GM12878 (cell line): Measurements from ENCODE around the gene PPP1R37. TPM values are rescaled to one million over a fixed set of nuclear protein-coding genes. Genes with fewer than 3 reads are reported as not detected.

Source experiments
- ATAC-seq: fragments of 200-7000 bp; cut with Tn5 transposase; 3 replicates; pipeline ENCODE4 v1.9.1; 2020; ENCODE audit warnings: mild to moderate bottlenecking, moderate library complexity
- BruUV-seq: library from RNA; stranded (reverse); fragments of 400-500 nt; replicated peaks from 2 replicates; lab custom pipeline; 2021; lab: Mats Ljungman, UMichigan
- CTCF ChIA-PET: fragments of 300-600 bp; sonication (Branson Sonifier 250); formaldehyde crosslinking; extraction: SDS; loops from one replicate; lab custom pipeline; 2021; ENCODE audit warnings: inconsistent platforms; lab: Yijun Ruan, JAX
- POLR2A ChIA-PET: fragments of 350-600 bp; formaldehyde crosslinking; extraction: SDS; loops from one replicate; lab custom pipeline; 2021; ENCODE audit warnings: inconsistent platforms; lab: Charles Lee
- RAD21 ChIA-PET: fragments of 300-600 bp; sonication (Branson Sonifier 250); formaldehyde crosslinking; loops from one replicate; lab custom pipeline; 2023; ENCODE audit warnings: antibody characterized with exemption; ENCODE audit not compliant: unreplicated experiment; lab: Charles Lee
- SMC1A ChIA-PET: fragments of 300-600 bp; sonication (Branson Sonifier 250); formaldehyde crosslinking; loops from one replicate; lab custom pipeline; 2023; ENCODE audit not compliant: unreplicated experiment, uncharacterized antibody; lab: Charles Lee
- DNase-seq: peaks from one replicate; pipeline ENCODE4 v3.0.0-alpha.2; 2011; ENCODE audit warnings: low read depth, low spot score
- FAIRE-seq: peaks from 3 replicates; lab custom pipeline; 2011; peaks lifted over from hg19 to GRCh38; lab: Jason Lieb, UNC
- H2AFZ ChIP-seq: 2 replicates; pipeline ENCODE4 v1.6.0; 2011; ENCODE audit warnings: low read depth, low read length, control low read depth; ENCODE audit not compliant: control insufficient read depth
- H3K27ac ChIP-seq: 2 replicates; pipeline ENCODE4 v1.5.1; 2011; ENCODE audit warnings: control low read depth; ENCODE audit not compliant: control insufficient read depth, insufficient read depth
- H3K27me3 ChIP-seq, 2 experiments: replicated peaks in 1 of 2; 2 replicates each; pipeline versions ENCODE4 v1.6.0 to v1.6.1; 2011; ENCODE audit warnings: low read length in 1 of 2; ENCODE audit not compliant: control insufficient read depth in 2 of 2, insufficient read depth in 2 of 2
- H3K36me3 ChIP-seq, 2 experiments: 2 replicates each; pipeline ENCODE4 v1.5.1; 2011; ENCODE audit warnings: low read length in 1 of 2; ENCODE audit not compliant: control insufficient read depth in 2 of 2, insufficient read depth in 2 of 2
- H3K4me1 ChIP-seq: 2 replicates; pipeline ENCODE4 v1.6.1; 2011; ENCODE audit warnings: mild to moderate bottlenecking, low read length, moderate library complexity, mixed read lengths; ENCODE audit not compliant: control insufficient read depth, insufficient read depth
- H3K4me2 ChIP-seq: 2 replicates; pipeline ENCODE4 v1.6.0; 2011; ENCODE audit warnings: control low read depth; ENCODE audit not compliant: control insufficient read depth, insufficient read depth
- H3K4me3 ChIP-seq: fragments of 200-600 bp; sonication (generic); 2 replicates; pipeline ENCODE4 v1.5.1; 2016
- H3K79me2 ChIP-seq: 2 replicates; pipeline ENCODE4 v1.6.0; 2011; ENCODE audit warnings: low read length; ENCODE audit not compliant: control insufficient read depth, insufficient read depth
- H3K9ac ChIP-seq: 2 replicates; pipeline ENCODE4 v1.8.0; 2011; ENCODE audit warnings: low read length, control low read depth, mixed read lengths; ENCODE audit not compliant: control insufficient read depth, insufficient read depth
- H3K9me3 ChIP-seq: replicated peaks from 3 replicates; pipeline ENCODE4 v1.5.1; 2011; ENCODE audit warnings: mild to moderate bottlenecking, low read length; ENCODE audit not compliant: control insufficient read depth, insufficient read depth
- H4K20me1 ChIP-seq: 2 replicates; pipeline ENCODE4 v1.6.0; 2011; ENCODE audit not compliant: control insufficient read depth, insufficient read depth
- BMI1 ChIP-seq: fragments of 450-650 bp; IDR thresholded peaks from 2 replicates; pipeline ENCODE4 v1.6.1; 2016; ENCODE audit warnings: mild to moderate bottlenecking, moderate library complexity, borderline replicate concordance
- CBFB ChIP-seq: IDR thresholded peaks from 2 replicates; pipeline ENCODE4 v1.6.1; 2016; ENCODE audit warnings: antibody characterized with exemption, low read depth
- CHD2 ChIP-seq: IDR thresholded peaks from 2 replicates; pipeline ENCODE4 v1.6.1; 2011; ENCODE audit warnings: low read depth, low read length, improper control_type of control experiment, borderline replicate concordance
- EZH2 ChIP-seq: IDR thresholded peaks from 2 replicates; pipeline ENCODE4 v1.6.1; 2012; ENCODE audit warnings: low read depth, mild to moderate bottlenecking, control low read depth, inconsistent platforms, low read length, borderline replicate concordance; ENCODE audit not compliant: control insufficient read depth
- KLF5 ChIP-seq: fragments of 450-650 bp; IDR thresholded peaks from 2 replicates; pipeline ENCODE4 v1.6.1; 2014; ENCODE audit warnings: mild to moderate bottlenecking; ENCODE audit not compliant: partially characterized antibody
- MYB ChIP-seq: fragments of 150-350 bp; IDR thresholded peaks from 2 replicates; pipeline ENCODE4 v1.6.1; 2014; ENCODE audit warnings: mild to moderate bottlenecking, low read depth, low read length, borderline replicate concordance
- PML ChIP-seq: IDR thresholded peaks from 2 replicates; pipeline ENCODE4 v1.6.1; 2012; ENCODE audit warnings: low read length, inconsistent platforms
- SIX5 ChIP-seq: IDR thresholded peaks from 2 replicates; pipeline ENCODE4 v1.6.1; 2011; ENCODE audit warnings: mild to moderate bottlenecking, low read depth, low read length, moderate library complexity; ENCODE audit not compliant: severe bottlenecking
- ZNF217 ChIP-seq: fragments of 450-650 bp; IDR thresholded peaks from 2 replicates; pipeline ENCODE4 v1.6.1; 2017; ENCODE audit warnings: antibody characterized with exemption, mild to moderate bottlenecking
- ZNF274 ChIP-seq: IDR thresholded peaks from one replicate; pipeline ENCODE4 v1.8.0; 2011; ENCODE audit not compliant: insufficient read length, insufficient read depth
- WGBS: methylation state at CpG from one replicate; pipeline ENCODE4 v1.1.6; 2016; ENCODE audit warnings: low lambda C conversion rate; ENCODE audit not compliant: insufficient replicate concordance, insufficient coverage; ENCODE audit errors: missing lambda C conversion rate; 5-methylcytosine and 5-hydroxymethylcytosine counted together
- in situ Hi-C: fragments of 300-500 bp; cut with MboI; formaldehyde crosslinking; loops from 9 replicates; pipeline ENCODE4 v1.14.3; 2018; ENCODE audit warnings: mixed read lengths
- intact Hi-C: fragments of 100-400 bp; cut with micrococcal nuclease; formaldehyde crosslinking; loops from one replicate; pipeline ENCODE4 v1.14.2; 2022; ENCODE audit not compliant: unreplicated experiment
- polyA plus RNA-seq, 11 experiments: library from polyadenylated mRNA; depleted of rRNA in 4 of 11; unstranded in 6 of 11; stranded (reverse) in 5 of 11; fragments of >200 nt; fragmentation: Nextera tagmentation in 4 of 11; fragmentation: Illumina TruSeq in 1 of 11; extraction: Ambion mirVana in 4 of 11; extraction: Trizol in 1 of 11; gene quantifications; 1 replicate in 1 of 11; 2 replicates in 10 of 11; pipeline versions ENCODE4 v1.2.1 to v1.2.3, GENCODE V29; 2011 to 2016; ENCODE audit warnings: inconsistent platforms in 2 of 11, missing spikeins in 2 of 11, low read depth in 1 of 11
- total RNA-seq, 4 experiments: library from RNA; depleted of rRNA in 3 of 4; stranded (reverse); fragments of >200 nt in 3 of 4; fragmentation: Illumina TruSeq in 1 of 4; extraction: Trizol in 1 of 4; gene quantifications; 2 replicates each; pipeline versions ENCODE4 v1.2.1 to v1.2.3, GENCODE V29; 2013 to 2021
- TF ChIP-seq, protein P1 (sequence below), 3 experiments: IDR thresholded peaks in 2 of 3; conservative IDR thresholded peaks in 1 of 3; 2 replicates each; pipeline ENCODE4 v1.5.1; 2011; ENCODE audit warnings: low read depth in 3 of 3, low read length in 3 of 3, mild to moderate bottlenecking in 3 of 3, control low read depth in 2 of 3, moderate library complexity in 2 of 3, inconsistent platforms in 1 of 3, mixed read lengths in 1 of 3; ENCODE audit not compliant: control insufficient read depth in 2 of 3, insufficient read depth in 1 of 3; ENCODE audit errors: extremely low read depth in 1 of 3
- TF ChIP-seq, protein P2 (sequence below): fragments of 450-650 bp; IDR thresholded peaks from 2 replicates; pipeline ENCODE4 v1.6.1; 2014; ENCODE audit warnings: mild to moderate bottlenecking

PPP1R37 gene
- total and polyA plus RNA-seq, 10 of the 15 experiments (the other 5 are each of a cell fraction or from before 2014, with no cell fraction given), result 0.09 to 21.3 (median 5.1) TPM; not detected in 1

GRCh38 chr19:45096700-45097099 lies 3.7 kb downstream of the PPP1R37 start:
- peak overlapping the region; percentile 76 for H3K4me2 ChIP-seq
- CTCF ChIA-PET, result no interaction called here
- peaks cover 9% of the 10 kb centered on the region for H3K4me1 ChIP-seq
- peak overlapping the region; percentile 10; the same call in 1 of the 2 replicates for H3K4me3 ChIP-seq
- H3K36me3 ChIP-seq, result peaks cover 2 to 12% of the 10 kb centered on the region in 2 experiments; a peak in 3 of 4 replicates
- POLR2A ChIA-PET, result interaction anchor here (0.8 to 1.0 kb wide), 2 partner anchors 12 to 13 kb away, joined by 3 read pairs; no protein-coding TSS in a partner anchor
- no peak overlapping the region for H2AFZ ChIP-seq
- no peak for FAIRE-seq
- BruUV-seq, result no TSS peak
- H3K27me3 ChIP-seq, result no peaks in the 10 kb centered on the region
- DNase-seq, result no peak
- in situ Hi-C loops (no loop called here), intact Hi-C loops (loop anchor here (10.0 kb wide), 2 partner anchors 238 to 388 kb away; no protein-coding TSS in a partner anchor)
- peaks cover 73% of the 10 kb centered on the region for H3K79me2 ChIP-seq
- TF ChIP-seq PML (no peak), SIX5 (no peak), ZNF274 (no peak), KLF5 (no peak), ZNF217 (no peak), CHD2 (no peak), CBFB (no peak), MYB (no peak), EZH2 (no peak), BMI1 (no peak)
- TF ChIP-seq, protein P1, sequence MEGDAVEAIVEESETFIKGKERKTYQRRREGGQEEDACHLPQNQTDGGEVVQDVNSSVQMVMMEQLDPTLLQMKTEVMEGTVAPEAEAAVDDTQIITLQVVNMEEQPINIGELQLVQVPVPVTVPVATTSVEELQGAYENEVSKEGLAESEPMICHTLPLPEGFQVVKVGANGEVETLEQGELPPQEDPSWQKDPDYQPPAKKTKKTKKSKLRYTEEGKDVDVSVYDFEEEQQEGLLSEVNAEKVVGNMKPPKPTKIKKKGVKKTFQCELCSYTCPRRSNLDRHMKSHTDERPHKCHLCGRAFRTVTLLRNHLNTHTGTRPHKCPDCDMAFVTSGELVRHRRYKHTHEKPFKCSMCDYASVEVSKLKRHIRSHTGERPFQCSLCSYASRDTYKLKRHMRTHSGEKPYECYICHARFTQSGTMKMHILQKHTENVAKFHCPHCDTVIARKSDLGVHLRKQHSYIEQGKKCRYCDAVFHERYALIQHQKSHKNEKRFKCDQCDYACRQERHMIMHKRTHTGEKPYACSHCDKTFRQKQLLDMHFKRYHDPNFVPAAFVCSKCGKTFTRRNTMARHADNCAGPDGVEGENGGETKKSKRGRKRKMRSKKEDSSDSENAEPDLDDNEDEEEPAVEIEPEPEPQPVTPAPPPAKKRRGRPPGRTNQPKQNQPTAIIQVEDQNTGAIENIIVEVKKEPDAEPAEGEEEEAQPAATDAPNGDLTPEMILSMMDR (IDR thresholded peaks at IDR 0.05 in 2 of 3, conservative IDR thresholded peaks at IDR 0.05 in 1 of 3; ENCODE audit: control insufficient read depth in 2 of 3, extremely low read depth in 1 of 3, insufficient read depth in 1 of 3, low read depth in 3 of 3, low read length in 3 of 3), result no peak
- TF ChIP-seq, protein P2, sequence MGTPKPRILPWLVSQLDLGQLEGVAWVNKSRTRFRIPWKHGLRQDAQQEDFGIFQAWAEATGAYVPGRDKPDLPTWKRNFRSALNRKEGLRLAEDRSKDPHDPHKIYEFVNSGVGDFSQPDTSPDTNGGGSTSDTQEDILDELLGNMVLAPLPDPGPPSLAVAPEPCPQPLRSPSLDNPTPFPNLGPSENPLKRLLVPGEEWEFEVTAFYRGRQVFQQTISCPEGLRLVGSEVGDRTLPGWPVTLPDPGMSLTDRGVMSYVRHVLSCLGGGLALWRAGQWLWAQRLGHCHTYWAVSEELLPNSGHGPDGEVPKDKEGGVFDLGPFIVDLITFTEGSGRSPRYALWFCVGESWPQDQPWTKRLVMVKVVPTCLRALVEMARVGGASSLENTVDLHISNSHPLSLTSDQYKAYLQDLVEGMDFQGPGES, result no peak
- H4K20me1 ChIP-seq, result peaks cover 6% of the 10 kb centered on the region
- no peaks in the 10 kb centered on the region for H3K9me3 ChIP-seq
- no peak overlapping the region for H3K9ac ChIP-seq
- 84% methylated on average over 7 of the region's 7 CpGs for WGBS
- ATAC-seq, result no peak
- RAD21 ChIA-PET, result interaction anchor here (0.5 to 1.5 kb wide), 2 partner anchors 23 to 37 kb away, joined by 3 read pairs; no protein-coding TSS in a partner anchor
- H3K27ac ChIP-seq, result no peak overlapping the region
- SMC1A ChIA-PET, result no interaction called here
